AG04449 (cell line): ENCODE measurements around the gene RHOC.
"Not testable (repeated sequence)": the region's sequence is repeated elsewhere in the genome, so short reads cannot be mapped to it uniquely, and the experiment has no call there.

Experiments used
- CTCF ChIA-PET: fragments of 350-600 bp; formaldehyde crosslinking; extraction: SDS; loops from one replicate; lab custom pipeline; 2021; ENCODE audit warnings: antibody characterized with exemption; lab: Yijun Ruan, JAX
- POLR2A ChIA-PET: fragments of 400-600, 350-600 bp; formaldehyde crosslinking; extraction: SDS; loops from one replicate; lab custom pipeline; 2020; ENCODE audit warnings: antibody characterized with exemption, inconsistent platforms; lab: Yijun Ruan, JAX
- DNase-seq: peaks from one replicate; pipeline ENCODE4 v3.0.0-alpha.2; 2010; ENCODE audit warnings: low read depth, low spot score
- H3K4me3 ChIP-seq: 2 replicates; pipeline ENCODE4 v1.5.1; 2011; ENCODE audit warnings: low read depth, mild to moderate bottlenecking, control low read depth, low read length
- CTCF ChIP-seq: IDR thresholded peaks from one replicate; pipeline ENCODE4 v1.5.1; 2011; ENCODE audit warnings: mild to moderate bottlenecking, moderate library complexity, low read length, control low read depth, inconsistent platforms; ENCODE audit not compliant: insufficient read depth; ENCODE audit errors: missing control alignments

RHOC gene

GRCh38 chr1:112737573-112737972 is 30.6 kb upstream of the RHOC start:
- no peak for DNase-seq
- POLR2A ChIA-PET = no interaction called here
- no peak overlapping the region for H3K4me3 ChIP-seq
- CTCF ChIA-PET = interaction anchor here (1.3 to 12.4 kb wide), 5 partner anchors 8 to 305 kb away, joined by 3 to 264 read pairs (median 6); partner anchors contain the start of gene PPM1J
- no peak for TF ChIP-seq CTCF

DNA sequence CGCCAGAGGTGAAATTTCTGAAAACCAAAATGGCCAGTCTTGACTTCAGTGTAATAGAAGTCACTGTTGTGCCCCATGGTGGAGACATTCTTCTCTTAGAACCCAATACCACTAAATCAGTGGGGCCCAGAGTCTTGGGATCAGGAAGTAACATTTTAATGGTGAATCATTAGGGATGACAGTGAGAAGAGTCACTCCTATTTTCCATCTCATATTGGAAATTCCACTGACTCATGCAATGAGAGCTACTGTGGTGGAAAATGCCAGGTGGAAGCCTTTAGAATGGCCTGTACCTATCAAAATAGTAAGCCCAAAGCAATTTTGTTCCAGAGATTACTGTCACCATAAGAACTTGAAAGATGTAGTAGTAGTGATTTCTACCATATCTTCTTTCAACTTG is 28.8 kb upstream of the RHOC start:
- DNase-seq = no peak
- H3K4me3 ChIP-seq = no peak overlapping the region
- TF ChIP-seq CTCF = no peak
- ChIA-PET CTCF (interaction anchor here (1.1 to 4.8 kb wide), 3 partner anchors 13 to 23 kb away, joined by 3 to 86 read pairs (median 4); a partner anchor contains a TSS), POLR2A (no interaction called here)

DNA sequence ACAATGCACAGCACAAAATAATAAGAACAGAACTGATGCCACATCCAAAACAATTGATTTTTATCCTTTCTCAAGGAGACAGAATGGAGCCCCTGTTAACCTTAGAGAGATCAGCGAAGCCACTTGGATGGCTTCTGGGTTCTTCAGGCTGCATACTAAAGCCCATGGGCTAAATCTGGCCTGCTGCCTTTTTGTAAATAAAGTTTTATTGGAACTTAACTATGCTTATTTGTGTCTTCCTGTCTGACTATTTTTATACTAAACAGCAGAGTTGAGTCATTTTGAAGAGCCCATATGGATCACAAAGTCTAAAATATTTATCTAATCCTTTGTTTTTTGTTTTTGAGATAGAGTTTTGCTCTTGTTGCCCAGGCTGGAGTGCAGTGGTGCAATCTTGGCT is 24.5 kb upstream of the RHOC start:
- ChIA-PET POLR2A (no interaction called here), CTCF (interaction anchor here (1.0 to 7.4 kb wide), 3 partner anchors 13 to 73 kb away, joined by 3 to 132 read pairs (median 22); partner anchors contain the start of gene PPM1J)
- TF ChIP-seq CTCF = no peak
- H3K4me3 ChIP-seq = no peak overlapping the region
- no peak for DNase-seq

DNA sequence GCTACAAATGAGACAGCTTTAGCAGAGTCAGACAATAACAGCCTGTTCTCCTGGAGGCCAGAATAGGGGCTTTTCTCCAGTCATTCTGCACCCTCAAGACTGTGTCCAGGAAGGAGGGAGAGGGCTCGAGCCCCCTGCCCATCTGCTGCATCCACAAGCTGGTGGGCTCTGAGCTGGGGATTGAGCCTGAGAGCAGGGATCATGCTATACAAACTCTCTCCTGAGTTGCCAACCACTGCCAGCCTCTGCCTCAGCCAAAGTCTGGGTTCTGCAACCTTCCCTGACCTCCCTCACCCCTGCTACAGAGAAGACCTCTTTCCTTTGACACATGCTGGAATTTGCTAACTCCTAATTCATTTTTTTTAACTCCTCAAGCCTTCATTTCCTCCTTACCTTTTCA is 23.0 kb upstream of the RHOC start:
- no peak for TF ChIP-seq CTCF
- CTCF ChIA-PET = interaction anchor here (1.0 to 7.4 kb wide), 6 partner anchors 8 to 79 kb away, joined by 3 to 132 read pairs (median 6); partner anchors contain the start of gene PPM1J
- no peak for DNase-seq
- POLR2A ChIA-PET = no interaction called here
- no peak overlapping the region for H3K4me3 ChIP-seq

- POLR2A ChIA-PET, DNase-seq, H3K4me3 ChIP-seq: not testable (repeated sequence)
- CTCF ChIA-PET = interaction anchor here (1.8 to 7.4 kb wide), 3 partner anchors 9 to 73 kb away, joined by 6 to 132 read pairs (median 40); partner anchors contain the start of gene PPM1J
These were observed 22.1 kb upstream of the RHOC start for GRCh38 chr1:112729011-112729410.

DNA sequence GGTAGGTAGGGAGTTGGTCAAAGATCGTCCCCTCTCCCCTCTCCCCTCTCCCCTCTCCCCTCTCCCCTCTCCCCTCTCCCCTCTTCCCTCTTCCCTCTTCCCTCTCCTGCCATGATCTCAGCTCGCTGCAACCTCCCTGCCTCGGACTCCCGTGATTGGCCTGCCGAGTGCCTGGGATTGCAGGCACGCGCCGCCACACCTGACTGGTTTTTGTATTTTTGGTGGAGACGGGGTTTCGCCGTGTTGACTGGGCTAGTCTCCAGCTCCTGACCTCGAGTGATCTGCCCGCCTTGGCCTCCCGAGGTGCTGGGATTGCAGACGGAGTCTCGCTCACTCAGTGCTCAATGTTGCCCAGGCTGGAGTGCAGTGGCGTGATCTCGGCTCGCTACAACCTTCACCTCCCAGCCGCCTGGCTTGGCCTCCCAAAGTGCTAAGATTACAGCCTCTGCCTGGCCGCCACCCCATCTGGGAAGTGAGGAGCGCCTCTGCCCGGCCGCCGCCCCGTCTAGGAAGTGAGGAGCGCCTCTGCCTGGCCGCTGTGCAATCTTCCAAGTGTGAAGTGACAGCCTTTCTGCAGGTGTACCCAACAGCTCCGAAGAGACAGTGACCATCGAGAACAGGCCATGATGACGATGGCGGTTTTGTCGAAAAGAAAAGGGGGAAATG is 21.5 kb upstream of the RHOC start:
- CTCF ChIA-PET = interaction anchor here (3.5 to 7.4 kb wide), 3 partner anchors 10 to 74 kb away, joined by 21 to 132 read pairs (median 40); partner anchors contain the start of gene PPM1J
- DNase-seq, H3K4me3 ChIP-seq, POLR2A ChIA-PET: not testable (repeated sequence)

- DNase-seq = no peak
- no peak for TF ChIP-seq CTCF
- ChIA-PET POLR2A (no interaction called here), CTCF (interaction anchor here (1.5 to 7.4 kb wide), 5 partner anchors 9 to 345 kb away, joined by 4 to 132 read pairs (median 21); partner anchors contain the start of gene PPM1J)
- no peak overlapping the region for H3K4me3 ChIP-seq
These were observed 20.8 kb upstream of the RHOC start for GRCh38 chr1:112727716-112728115.

- CTCF ChIA-PET = interaction anchor here (7.4 to 11.1 kb wide), 3 partner anchors 6 to 79 kb away, joined by 132 to 1029 read pairs (median 264); partner anchors contain the start of gene PPM1J
- POLR2A ChIA-PET, DNase-seq, H3K4me3 ChIP-seq: not testable (repeated sequence)
These were observed 17.3 kb upstream of the RHOC start for GRCh38 chr1:112724240-112724639.
